PFSK-1 (cell line): ENCODE measurements around the gene SLC29A4.

ENCODE experiments used
- FOXP2 ChIP-seq: optimal IDR thresholded peaks from 2 replicates; pipeline ENCODE3; 2011; ENCODE audit warnings: borderline replicate concordance, control low read depth, inconsistent platforms; ENCODE audit not compliant: insufficient read depth; ENCODE audit errors: extremely low read length, extremely low read depth
- POLR2AphosphoS5 ChIP-seq: IDR thresholded peaks from 2 replicates; pipeline ENCODE4 v1.6.1; 2012; ENCODE audit warnings: low read depth, mild to moderate bottlenecking, control low read depth, low read length, moderate library complexity
- SIN3A ChIP-seq: IDR thresholded peaks from 2 replicates; pipeline ENCODE4 v1.6.1; 2012; ENCODE audit warnings: mild to moderate bottlenecking, low read length, moderate library complexity, borderline replicate concordance; ENCODE audit not compliant: insufficient read depth
- TAF1 ChIP-seq: IDR thresholded peaks from 2 replicates; pipeline ENCODE4 v1.6.1; 2012; ENCODE audit warnings: low read length, control low read depth, borderline replicate concordance; ENCODE audit not compliant: insufficient read depth
- TF ChIP-seq, protein P1 (sequence below), 2 experiments: IDR thresholded peaks; 2 replicates each; pipeline versions ENCODE4 v1.6.1 to v1.8.0; 2011 to 2012; ENCODE audit warnings: low read depth in 2 of 2, low read length in 2 of 2, control low read depth in 1 of 2, inconsistent platforms in 1 of 2, mild to moderate bottlenecking in 1 of 2, moderate library complexity in 1 of 2; ENCODE audit not compliant: insufficient read depth in 1 of 2

SLC29A4 gene

DNA sequence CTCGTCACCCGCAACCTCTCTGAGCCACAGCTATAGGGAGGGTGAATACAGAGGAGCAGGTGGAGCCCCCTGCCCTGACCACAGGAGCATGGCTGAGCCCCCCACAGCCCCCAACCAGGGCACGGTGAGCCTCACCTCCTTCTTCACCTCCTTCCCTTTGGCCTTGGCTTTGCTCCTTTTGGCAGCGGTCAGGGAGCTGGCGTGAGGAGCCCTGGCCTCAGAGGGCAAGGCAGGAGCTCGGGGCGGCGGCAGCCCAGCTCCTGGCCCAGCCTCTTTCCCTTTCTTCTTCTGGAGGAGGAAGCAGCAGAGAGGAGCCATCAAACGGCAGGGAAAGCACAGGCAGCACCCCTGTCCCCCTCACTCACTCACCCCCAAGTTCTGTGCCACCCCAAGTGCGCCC is 42.2 kb downstream of the SLC29A4 start:
- TF ChIP-seq SIN3A: no peak
- TF ChIP-seq TAF1: no peak
- TF ChIP-seq, protein P1, sequence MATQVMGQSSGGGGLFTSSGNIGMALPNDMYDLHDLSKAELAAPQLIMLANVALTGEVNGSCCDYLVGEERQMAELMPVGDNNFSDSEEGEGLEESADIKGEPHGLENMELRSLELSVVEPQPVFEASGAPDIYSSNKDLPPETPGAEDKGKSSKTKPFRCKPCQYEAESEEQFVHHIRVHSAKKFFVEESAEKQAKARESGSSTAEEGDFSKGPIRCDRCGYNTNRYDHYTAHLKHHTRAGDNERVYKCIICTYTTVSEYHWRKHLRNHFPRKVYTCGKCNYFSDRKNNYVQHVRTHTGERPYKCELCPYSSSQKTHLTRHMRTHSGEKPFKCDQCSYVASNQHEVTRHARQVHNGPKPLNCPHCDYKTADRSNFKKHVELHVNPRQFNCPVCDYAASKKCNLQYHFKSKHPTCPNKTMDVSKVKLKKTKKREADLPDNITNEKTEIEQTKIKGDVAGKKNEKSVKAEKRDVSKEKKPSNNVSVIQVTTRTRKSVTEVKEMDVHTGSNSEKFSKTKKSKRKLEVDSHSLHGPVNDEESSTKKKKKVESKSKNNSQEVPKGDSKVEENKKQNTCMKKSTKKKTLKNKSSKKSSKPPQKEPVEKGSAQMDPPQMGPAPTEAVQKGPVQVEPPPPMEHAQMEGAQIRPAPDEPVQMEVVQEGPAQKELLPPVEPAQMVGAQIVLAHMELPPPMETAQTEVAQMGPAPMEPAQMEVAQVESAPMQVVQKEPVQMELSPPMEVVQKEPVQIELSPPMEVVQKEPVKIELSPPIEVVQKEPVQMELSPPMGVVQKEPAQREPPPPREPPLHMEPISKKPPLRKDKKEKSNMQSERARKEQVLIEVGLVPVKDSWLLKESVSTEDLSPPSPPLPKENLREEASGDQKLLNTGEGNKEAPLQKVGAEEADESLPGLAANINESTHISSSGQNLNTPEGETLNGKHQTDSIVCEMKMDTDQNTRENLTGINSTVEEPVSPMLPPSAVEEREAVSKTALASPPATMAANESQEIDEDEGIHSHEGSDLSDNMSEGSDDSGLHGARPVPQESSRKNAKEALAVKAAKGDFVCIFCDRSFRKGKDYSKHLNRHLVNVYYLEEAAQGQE (IDR thresholded peaks at IDR 0.05; ENCODE audit: insufficient read depth in 1 of 2, low read depth in 2 of 2, low read length in 2 of 2): no peak
- no peak for TF ChIP-seq FOXP2
- TF ChIP-seq POLR2AphosphoS5: no peak

DNA sequence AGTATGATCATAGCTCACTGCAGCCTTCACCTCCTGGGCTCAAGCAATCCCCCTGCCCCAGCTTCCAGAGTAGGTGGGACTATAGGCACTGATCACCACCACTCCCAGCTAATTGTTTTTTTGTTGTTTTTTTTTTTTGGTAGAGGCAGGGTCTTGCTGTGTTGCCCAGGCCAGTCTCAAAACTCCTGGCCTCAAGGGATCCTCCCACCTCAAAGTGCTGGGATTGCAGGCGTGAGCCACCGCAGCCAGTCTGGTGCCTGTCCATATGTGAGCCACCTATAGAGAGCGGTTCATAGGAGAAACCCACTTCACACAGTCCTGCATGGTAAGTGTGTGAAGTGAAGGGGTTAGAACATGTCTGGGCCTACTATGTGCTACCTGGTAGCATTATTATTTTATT is 47.5 kb downstream of the SLC29A4 start:
- no peak for TF ChIP-seq FOXP2
- TF ChIP-seq, protein P1 (IDR thresholded peaks at IDR 0.05; ENCODE audit: insufficient read depth in 1 of 2, low read depth in 2 of 2, low read length in 2 of 2): no peak
- TF ChIP-seq POLR2AphosphoS5: no peak
- no peak for TF ChIP-seq SIN3A
- TF ChIP-seq TAF1: no peak

DNA sequence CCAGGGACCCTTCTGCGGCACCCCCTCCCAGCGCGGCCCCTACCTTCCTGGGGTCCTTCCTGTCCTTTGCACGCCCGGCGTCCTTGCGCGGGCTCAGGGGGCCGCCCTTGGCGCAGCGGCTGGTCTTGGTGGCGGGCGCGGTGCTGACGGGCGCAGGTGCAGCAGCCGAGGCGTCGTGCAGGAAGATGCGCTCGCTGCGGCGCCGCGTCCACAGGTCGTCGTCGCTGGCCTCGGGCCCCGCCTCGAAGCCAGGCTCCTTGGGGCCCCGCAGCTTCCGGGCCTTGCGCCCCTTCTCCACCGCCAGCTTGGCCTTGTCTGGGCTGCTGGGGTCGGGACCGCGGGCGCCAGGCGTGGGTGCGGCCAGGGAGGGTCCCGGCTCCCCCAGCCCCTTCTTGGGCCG is 49.8 kb downstream of the SLC29A4 start:
- TF ChIP-seq SIN3A: no peak
- TF ChIP-seq TAF1: no peak
- no peak for TF ChIP-seq POLR2AphosphoS5
- TF ChIP-seq, protein P1 (IDR thresholded peaks at IDR 0.05; ENCODE audit: insufficient read depth in 1 of 2, low read depth in 2 of 2, low read length in 2 of 2): no peak
- TF ChIP-seq FOXP2: no peak

- TF ChIP-seq TAF1 (no peak), SIN3A (no peak), POLR2AphosphoS5 (no peak), FOXP2 (no peak)
- TF ChIP-seq, protein P1 (IDR thresholded peaks at IDR 0.05; ENCODE audit: insufficient read depth in 1 of 2, low read depth in 2 of 2, low read length in 2 of 2): no peak
Observed at GRCh38 chr7:5333121-5334045, 50.6 kb downstream of the SLC29A4 start.
